ENCODE data around the gene CACNB4.

GRCh38 chr2:151922845-151923666, 175.8 kb downstream of the CACNB4 start:
- TF ChIP-seq CTCF (IDR thresholded peaks at IDR 0.05; ENCODE audit: poor library complexity, severe bottlenecking) (no peak), EP300 (conservative IDR thresholded peaks at IDR 0.05; ENCODE audit: poor library complexity, severe bottlenecking) (no peak), EZH2 (IDR thresholded peaks at IDR 0.05; ENCODE audit: borderline replicate concordance, insufficient read depth, low read length, poor library complexity, severe bottlenecking) (no peak), POLR2AphosphoS5 (IDR thresholded peaks at IDR 0.05) (no peak), RAD21 (conservative IDR thresholded peaks at IDR 0.05) (no peak), REST (IDR thresholded peaks at IDR 0.05; ENCODE audit: borderline replicate concordance) (no peak), TAF1 (IDR thresholded peaks at IDR 0.05; ENCODE audit: low read depth) (no peak), MXI1 (conservative IDR thresholded peaks at IDR 0.05; ENCODE audit: poor library complexity, severe bottlenecking) (no peak)
